ENCODE data around the gene ANKEF1.

The ANKEF1 gene

DNA sequence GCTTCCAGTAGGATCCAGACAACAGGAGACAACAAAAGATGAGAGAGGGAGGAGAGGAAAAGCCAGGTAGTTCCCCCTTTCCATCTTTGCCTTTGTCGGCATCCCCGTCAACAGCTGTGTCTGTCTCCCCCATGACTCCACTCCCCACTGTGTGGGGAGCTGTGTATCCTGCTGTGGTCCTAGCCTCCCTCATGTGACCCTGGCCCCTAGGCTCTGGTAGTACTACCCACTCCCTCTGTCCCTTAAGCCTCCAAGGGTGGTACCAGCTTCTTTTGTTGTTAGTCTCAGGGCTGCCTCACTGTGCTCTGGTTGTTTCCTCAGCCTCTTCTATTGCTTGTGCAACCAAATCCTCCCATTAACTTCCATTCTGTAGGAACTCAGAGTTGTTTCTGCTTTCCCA lies 28.7 kb downstream of the ANKEF1 start:
- TF ChIP-seq, protein P1, sequence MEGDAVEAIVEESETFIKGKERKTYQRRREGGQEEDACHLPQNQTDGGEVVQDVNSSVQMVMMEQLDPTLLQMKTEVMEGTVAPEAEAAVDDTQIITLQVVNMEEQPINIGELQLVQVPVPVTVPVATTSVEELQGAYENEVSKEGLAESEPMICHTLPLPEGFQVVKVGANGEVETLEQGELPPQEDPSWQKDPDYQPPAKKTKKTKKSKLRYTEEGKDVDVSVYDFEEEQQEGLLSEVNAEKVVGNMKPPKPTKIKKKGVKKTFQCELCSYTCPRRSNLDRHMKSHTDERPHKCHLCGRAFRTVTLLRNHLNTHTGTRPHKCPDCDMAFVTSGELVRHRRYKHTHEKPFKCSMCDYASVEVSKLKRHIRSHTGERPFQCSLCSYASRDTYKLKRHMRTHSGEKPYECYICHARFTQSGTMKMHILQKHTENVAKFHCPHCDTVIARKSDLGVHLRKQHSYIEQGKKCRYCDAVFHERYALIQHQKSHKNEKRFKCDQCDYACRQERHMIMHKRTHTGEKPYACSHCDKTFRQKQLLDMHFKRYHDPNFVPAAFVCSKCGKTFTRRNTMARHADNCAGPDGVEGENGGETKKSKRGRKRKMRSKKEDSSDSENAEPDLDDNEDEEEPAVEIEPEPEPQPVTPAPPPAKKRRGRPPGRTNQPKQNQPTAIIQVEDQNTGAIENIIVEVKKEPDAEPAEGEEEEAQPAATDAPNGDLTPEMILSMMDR (conservative IDR thresholded peaks at IDR 0.05; ENCODE audit: low read length), result no peak
- TF ChIP-seq EZH2phosphoT487 (IDR thresholded peaks at IDR 0.05; ENCODE audit: borderline replicate concordance), result no peak
- Histone ChIP-seq H3K9me2 (replicated peaks; ENCODE audit: low read depth, low read length) (no peaks in the 10 kb centered on the region), H3F3A (ENCODE audit: low read depth) (no peaks in the 10 kb centered on the region), H4K20me1 (ENCODE audit: insufficient read depth, low read length, poor library complexity, severe bottlenecking) (no peaks in the 10 kb centered on the region), H3K9me3 (ENCODE audit: insufficient read depth, low read depth, low read length) (no peaks in the 10 kb centered on the region), H3K4me2 (ENCODE audit: low read depth, low read length, poor library complexity, severe bottlenecking) (no peak overlapping the region), H3K27me3 (ENCODE audit: insufficient read depth, low read length, poor library complexity, severe bottlenecking) (no peaks in the 10 kb centered on the region), H3K4me3 (ENCODE audit: low read length, poor library complexity, severe bottlenecking) (no peak overlapping the region), H3K4me1 (ENCODE audit: insufficient read depth, low read length, poor library complexity, severe bottlenecking) (peaks cover 8% of the 10 kb centered on the region), H2AFZ (ENCODE audit: low read length) (no peak overlapping the region), H3K9ac (ENCODE audit: low read depth, low read length, poor library complexity, severe bottlenecking) (no peak overlapping the region), H3K79me2 (ENCODE audit: insufficient read depth, low read length) (no peaks in the 10 kb centered on the region), H3K36me3 (ENCODE audit: insufficient read depth, low read length) (no peaks in the 10 kb centered on the region)

DNA sequence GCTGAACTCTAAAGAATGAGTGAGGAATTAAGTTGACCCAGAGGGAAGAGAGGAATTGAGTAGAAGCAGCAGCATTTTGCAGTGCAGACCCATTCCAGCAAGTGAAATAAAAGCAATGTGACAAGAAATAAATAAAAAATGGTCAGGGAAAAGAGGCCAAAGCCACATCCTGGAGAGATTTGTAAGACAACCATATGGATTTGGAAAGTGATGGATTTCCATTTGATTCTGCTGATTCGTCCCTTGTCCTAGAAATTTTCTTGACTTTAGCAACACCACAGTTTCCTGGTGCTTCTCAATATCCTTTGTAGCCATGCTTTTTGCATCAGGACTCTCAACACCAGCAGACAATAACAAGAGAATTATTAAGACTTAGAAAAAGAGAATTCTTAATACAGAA lies 29.8 kb downstream of the ANKEF1 start:
- H3K27me3 ChIP-seq (ENCODE audit: insufficient read depth, low read length, poor library complexity, severe bottlenecking), result no peaks in the 10 kb centered on the region
- H3K4me1 ChIP-seq (ENCODE audit: insufficient read depth, low read length, poor library complexity, severe bottlenecking), result peaks cover 8% of the 10 kb centered on the region
- no peaks in the 10 kb centered on the region for H3F3A ChIP-seq (ENCODE audit: low read depth)
- no peaks in the 10 kb centered on the region for H4K20me1 ChIP-seq (ENCODE audit: insufficient read depth, low read length, poor library complexity, severe bottlenecking)
- H3K4me2 ChIP-seq (ENCODE audit: low read depth, low read length, poor library complexity, severe bottlenecking), result no peak overlapping the region
- H3K9ac ChIP-seq (ENCODE audit: low read depth, low read length, poor library complexity, severe bottlenecking), result no peak overlapping the region
- no peaks in the 10 kb centered on the region for H3K79me2 ChIP-seq (ENCODE audit: insufficient read depth, low read length)
- H3K4me3 ChIP-seq (ENCODE audit: low read length, poor library complexity, severe bottlenecking), result no peak overlapping the region
- TF ChIP-seq EZH2phosphoT487 (IDR thresholded peaks at IDR 0.05; ENCODE audit: borderline replicate concordance), result no peak
- TF ChIP-seq, protein P1 (conservative IDR thresholded peaks at IDR 0.05; ENCODE audit: low read length), result no peak
- no peaks in the 10 kb centered on the region for H3K9me3 ChIP-seq (ENCODE audit: insufficient read depth, low read depth, low read length)
- no peaks in the 10 kb centered on the region for H3K36me3 ChIP-seq (ENCODE audit: insufficient read depth, low read length)
- no peak overlapping the region for H2AFZ ChIP-seq (ENCODE audit: low read length)
- H3K9me2 ChIP-seq (replicated peaks; ENCODE audit: low read depth, low read length), result no peaks in the 10 kb centered on the region

DNA sequence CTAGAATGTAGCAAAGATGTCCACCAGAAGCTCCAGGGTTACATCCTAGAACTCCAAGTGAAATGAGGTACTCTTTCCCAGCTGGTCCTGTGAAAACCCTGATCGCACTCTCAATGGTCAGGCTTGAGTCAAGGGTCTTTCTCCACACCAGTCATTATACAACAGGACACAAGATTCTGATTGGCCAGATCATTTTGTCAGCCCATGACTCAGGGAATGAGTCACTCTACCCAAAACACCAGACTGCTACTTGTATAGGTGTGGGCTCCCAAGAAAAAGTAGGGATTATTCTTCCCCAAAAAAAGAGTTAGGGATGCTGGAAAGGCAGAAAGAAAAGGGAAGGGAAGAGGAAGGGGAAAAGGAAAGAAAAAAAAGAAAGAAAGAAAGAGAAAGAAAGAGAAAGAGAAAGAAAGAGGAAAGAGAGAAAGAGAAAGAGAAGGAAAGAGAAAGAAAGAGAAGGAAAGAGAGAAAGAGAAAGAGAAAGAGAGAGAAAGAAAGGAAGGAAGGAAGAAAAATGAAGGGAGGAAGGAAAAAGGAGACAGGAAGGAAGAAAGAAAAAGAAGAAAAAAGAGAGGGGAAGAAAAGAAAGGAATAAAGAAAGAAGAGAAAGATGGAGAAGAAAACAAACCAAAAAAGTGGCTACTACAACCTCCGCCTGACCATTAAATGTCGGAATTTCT lies 30.5 kb downstream of the ANKEF1 start:
- Histone ChIP-seq H3K4me1 (ENCODE audit: insufficient read depth, low read length, poor library complexity, severe bottlenecking) (peaks cover 5% of the 10 kb centered on the region), H3F3A (ENCODE audit: low read depth) (no peaks in the 10 kb centered on the region), H4K20me1 (ENCODE audit: insufficient read depth, low read length, poor library complexity, severe bottlenecking) (no peaks in the 10 kb centered on the region), H2AFZ (ENCODE audit: low read length) (no peak overlapping the region), H3K9me3 (ENCODE audit: insufficient read depth, low read depth, low read length) (no peaks in the 10 kb centered on the region), H3K4me2 (ENCODE audit: low read depth, low read length, poor library complexity, severe bottlenecking) (no peak overlapping the region), H3K9me2 (replicated peaks; ENCODE audit: low read depth, low read length) (no peaks in the 10 kb centered on the region), H3K9ac (ENCODE audit: low read depth, low read length, poor library complexity, severe bottlenecking) (no peak overlapping the region), H3K4me3 (ENCODE audit: low read length, poor library complexity, severe bottlenecking) (no peak overlapping the region), H3K27me3 (ENCODE audit: insufficient read depth, low read length, poor library complexity, severe bottlenecking) (no peaks in the 10 kb centered on the region), H3K36me3 (ENCODE audit: insufficient read depth, low read length) (no peaks in the 10 kb centered on the region), H3K79me2 (ENCODE audit: insufficient read depth, low read length) (no peaks in the 10 kb centered on the region)
- TF ChIP-seq EZH2phosphoT487 (IDR thresholded peaks at IDR 0.05; ENCODE audit: borderline replicate concordance), result no peak
- TF ChIP-seq, protein P1 (conservative IDR thresholded peaks at IDR 0.05; ENCODE audit: low read length), result no peak
